Ishikawa (cell line): ENCODE data around the gene RAB1B.

Source experiments
- CEBPB ChIP-seq: IDR thresholded peaks from 2 replicates; pipeline ENCODE4 v1.6.1; 2012
- CREB1 ChIP-seq: IDR thresholded peaks from 2 replicates; pipeline ENCODE4 v1.6.1; 2012; ENCODE audit warnings: low read depth
- EGR1 ChIP-seq: IDR thresholded peaks from 2 replicates; pipeline ENCODE4 v1.6.1; 2012
- EP300 ChIP-seq: IDR thresholded peaks from 2 replicates; pipeline ENCODE4 v1.6.1; 2012; ENCODE audit warnings: borderline replicate concordance
- FOXM1 ChIP-seq: IDR thresholded peaks from 2 replicates; pipeline ENCODE4 v1.6.1; 2012; ENCODE audit warnings: low read depth, borderline replicate concordance
- NFIC ChIP-seq: IDR thresholded peaks from 2 replicates; pipeline ENCODE4 v1.6.1; 2012
- RAD21 ChIP-seq: IDR thresholded peaks from 2 replicates; pipeline ENCODE4 v1.6.1; 2012; ENCODE audit warnings: low read depth
- TAF1 ChIP-seq: IDR thresholded peaks from 2 replicates; pipeline ENCODE4 v1.6.1; 2012; ENCODE audit warnings: low read depth, mild to moderate bottlenecking
- TCF12 ChIP-seq: IDR thresholded peaks from 2 replicates; pipeline ENCODE4 v1.6.1; 2012; ENCODE audit warnings: low read depth
- TEAD4 ChIP-seq: IDR thresholded peaks from 2 replicates; pipeline ENCODE4 v1.6.1; 2012
- YY1 ChIP-seq: IDR thresholded peaks from 2 replicates; pipeline ENCODE4 v1.6.1; 2012; ENCODE audit warnings: low read depth
- ZBTB7A ChIP-seq: IDR thresholded peaks from 2 replicates; pipeline ENCODE4 v1.6.1; 2012; ENCODE audit warnings: low read depth
- TF ChIP-seq, protein P1 (sequence below): IDR thresholded peaks from 2 replicates; pipeline ENCODE4 v1.6.1; 2012
- TF ChIP-seq, protein P2 (sequence below): IDR thresholded peaks from 2 replicates; pipeline ENCODE4 v1.6.1; 2012
- TF ChIP-seq, protein P3 (sequence below): IDR thresholded peaks from 2 replicates; pipeline ENCODE4 v1.6.1; 2012; ENCODE audit warnings: low read depth, mild to moderate bottlenecking

The RAB1B gene

GRCh38 chr11:66311965-66312548 is 43.6 kb downstream of the RAB1B start:
- TF ChIP-seq RAD21 (peak; percentile 94), EGR1 (peak; percentile 50; the same call in 1 of the 2 replicates), FOXM1 (no peak)
- TF ChIP-seq, protein P1, sequence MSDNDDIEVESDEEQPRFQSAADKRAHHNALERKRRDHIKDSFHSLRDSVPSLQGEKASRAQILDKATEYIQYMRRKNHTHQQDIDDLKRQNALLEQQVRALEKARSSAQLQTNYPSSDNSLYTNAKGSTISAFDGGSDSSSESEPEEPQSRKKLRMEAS: peak; percentile 46; the same call in 1 of the 2 replicates

- TF ChIP-seq FOXM1 (no peak), CEBPB (no peak), YY1 (no peak), TAF1 (no peak), EGR1 (no peak), EP300 (no peak), RAD21 (no peak), TCF12 (0 out of 2 replicates have a peak, but pooled peaks have one; percentile 7), CREB1 (no peak), NFIC (no peak), TEAD4 (no peak), ZBTB7A (no peak)
- TF ChIP-seq, protein P1: peak; percentile 79
- TF ChIP-seq, protein P2, sequence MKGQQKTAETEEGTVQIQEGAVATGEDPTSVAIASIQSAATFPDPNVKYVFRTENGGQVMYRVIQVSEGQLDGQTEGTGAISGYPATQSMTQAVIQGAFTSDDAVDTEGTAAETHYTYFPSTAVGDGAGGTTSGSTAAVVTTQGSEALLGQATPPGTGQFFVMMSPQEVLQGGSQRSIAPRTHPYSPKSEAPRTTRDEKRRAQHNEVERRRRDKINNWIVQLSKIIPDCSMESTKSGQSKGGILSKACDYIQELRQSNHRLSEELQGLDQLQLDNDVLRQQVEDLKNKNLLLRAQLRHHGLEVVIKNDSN: no peak
- TF ChIP-seq, protein P3, sequence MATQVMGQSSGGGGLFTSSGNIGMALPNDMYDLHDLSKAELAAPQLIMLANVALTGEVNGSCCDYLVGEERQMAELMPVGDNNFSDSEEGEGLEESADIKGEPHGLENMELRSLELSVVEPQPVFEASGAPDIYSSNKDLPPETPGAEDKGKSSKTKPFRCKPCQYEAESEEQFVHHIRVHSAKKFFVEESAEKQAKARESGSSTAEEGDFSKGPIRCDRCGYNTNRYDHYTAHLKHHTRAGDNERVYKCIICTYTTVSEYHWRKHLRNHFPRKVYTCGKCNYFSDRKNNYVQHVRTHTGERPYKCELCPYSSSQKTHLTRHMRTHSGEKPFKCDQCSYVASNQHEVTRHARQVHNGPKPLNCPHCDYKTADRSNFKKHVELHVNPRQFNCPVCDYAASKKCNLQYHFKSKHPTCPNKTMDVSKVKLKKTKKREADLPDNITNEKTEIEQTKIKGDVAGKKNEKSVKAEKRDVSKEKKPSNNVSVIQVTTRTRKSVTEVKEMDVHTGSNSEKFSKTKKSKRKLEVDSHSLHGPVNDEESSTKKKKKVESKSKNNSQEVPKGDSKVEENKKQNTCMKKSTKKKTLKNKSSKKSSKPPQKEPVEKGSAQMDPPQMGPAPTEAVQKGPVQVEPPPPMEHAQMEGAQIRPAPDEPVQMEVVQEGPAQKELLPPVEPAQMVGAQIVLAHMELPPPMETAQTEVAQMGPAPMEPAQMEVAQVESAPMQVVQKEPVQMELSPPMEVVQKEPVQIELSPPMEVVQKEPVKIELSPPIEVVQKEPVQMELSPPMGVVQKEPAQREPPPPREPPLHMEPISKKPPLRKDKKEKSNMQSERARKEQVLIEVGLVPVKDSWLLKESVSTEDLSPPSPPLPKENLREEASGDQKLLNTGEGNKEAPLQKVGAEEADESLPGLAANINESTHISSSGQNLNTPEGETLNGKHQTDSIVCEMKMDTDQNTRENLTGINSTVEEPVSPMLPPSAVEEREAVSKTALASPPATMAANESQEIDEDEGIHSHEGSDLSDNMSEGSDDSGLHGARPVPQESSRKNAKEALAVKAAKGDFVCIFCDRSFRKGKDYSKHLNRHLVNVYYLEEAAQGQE: no peak
Measured at GRCh38 chr11:66312549-66313320, 44.3 kb downstream of the RAB1B start.

DNA sequence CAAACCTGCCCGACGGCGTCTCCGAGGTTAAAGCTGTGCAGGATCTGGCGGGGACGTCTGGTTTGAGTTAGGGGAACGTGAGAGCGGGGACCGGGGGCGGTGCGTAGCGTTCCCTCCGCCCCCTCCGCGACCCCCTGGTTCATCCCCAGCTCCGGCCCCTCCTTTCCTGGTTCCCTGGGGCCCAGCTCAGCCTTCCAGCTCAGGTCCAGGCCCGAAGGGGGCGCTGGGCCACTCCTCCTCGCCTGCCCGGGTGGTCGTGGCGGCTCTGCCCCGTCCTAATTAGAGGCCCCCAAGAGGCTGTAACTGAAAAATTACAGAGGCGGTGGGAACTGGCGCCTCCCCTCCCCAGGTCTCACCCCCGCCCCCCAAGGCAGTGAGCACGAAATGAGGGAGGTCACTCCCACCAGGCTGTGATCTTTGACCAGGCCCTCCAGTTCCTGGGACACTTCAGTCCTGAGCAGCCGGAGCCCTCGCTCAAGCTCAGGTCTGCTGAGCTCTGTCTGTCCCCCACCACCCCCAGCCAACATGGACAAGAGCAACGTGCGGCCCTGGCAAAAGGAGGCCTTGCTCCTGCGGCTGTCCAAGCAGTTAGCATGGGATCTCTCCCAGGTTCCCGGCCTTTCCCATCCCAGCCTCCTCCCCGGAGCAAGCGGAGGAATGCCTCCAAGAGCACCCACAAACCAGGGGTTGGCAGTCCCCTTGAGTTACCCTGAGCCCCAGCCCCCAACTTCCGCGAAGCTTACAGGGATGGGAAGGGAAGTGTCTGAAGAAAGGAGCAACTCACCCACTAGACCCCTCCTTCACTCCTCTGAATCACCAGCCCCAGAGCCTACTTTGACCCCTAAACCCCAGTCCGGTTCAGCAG is 45.1 kb downstream of the RAB1B start:
- TF ChIP-seq NFIC: no peak
- TF ChIP-seq, protein P2: no peak
- TF ChIP-seq FOXM1: no peak
- no peak for TF ChIP-seq TAF1
- no peak for TF ChIP-seq TEAD4
- no peak for TF ChIP-seq CREB1
- TF ChIP-seq EP300: no peak
- no peak for TF ChIP-seq RAD21

DNA sequence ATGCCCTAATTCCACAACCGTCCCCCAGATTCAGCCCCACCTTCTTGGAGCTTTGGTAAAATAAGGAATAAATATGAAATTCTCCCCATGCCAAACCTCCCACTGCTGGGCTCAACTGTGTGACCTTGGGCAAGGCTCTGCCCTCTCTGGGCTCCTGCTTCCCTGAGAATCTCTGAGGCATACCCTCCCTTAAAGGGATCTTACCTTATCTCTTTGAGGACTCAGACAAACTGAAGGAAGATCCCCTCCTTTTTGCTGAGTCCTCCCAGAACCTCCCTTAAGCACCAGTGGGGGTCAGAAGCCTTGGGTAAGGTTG is 45.7 kb downstream of the RAB1B start:
- TF ChIP-seq RAD21: no peak
- no peak for TF ChIP-seq YY1
- TF ChIP-seq CEBPB: no peak
- no peak for TF ChIP-seq ZBTB7A
- TF ChIP-seq, protein P1: no peak
- no peak for TF ChIP-seq TCF12
- TF ChIP-seq, protein P3: no peak
- TF ChIP-seq CREB1: no peak
- TF ChIP-seq EGR1: no peak
- TF ChIP-seq, protein P2: no peak
- TF ChIP-seq NFIC: no peak
